Panc1 (cell line): ENCODE results near the gene DTX3L. TPM values are rescaled to one million over a fixed set of nuclear protein-coding genes. Genes with fewer than 3 reads are reported as not detected.

Experiments
- ATAC-seq: fragments of 200-7000 bp; cut with Tn5 transposase; 2 replicates; pipeline ENCODE4 v1.9.1; 2020; ENCODE audit warnings: mild to moderate bottlenecking, moderate library complexity
- BruUV-seq: library from RNA; stranded (reverse); fragments of 400-500 nt; replicated peaks from 2 replicates; lab custom pipeline; 2021; lab: Mats Ljungman, UMichigan
- CTCF ChIA-PET: fragments of 300-600 bp; sonication (Branson Sonifier 250); formaldehyde crosslinking; loops from one replicate; lab custom pipeline; 2022; ENCODE audit warnings: antibody characterized with exemption; lab: Charles Lee
- POLR2A ChIA-PET: fragments of 300-600 bp; sonication (Branson Sonifier 250); formaldehyde crosslinking; loops from one replicate; lab custom pipeline; 2022; ENCODE audit warnings: antibody characterized with exemption; lab: Charles Lee
- DNase-seq: peaks from one replicate; pipeline ENCODE4 v3.0.0-alpha.2; 2010; ENCODE audit warnings: low read depth, low spot score
- H3K27ac ChIP-seq: 2 replicates; pipeline ENCODE4 v1.5.1; 2011; ENCODE audit warnings: mild to moderate bottlenecking, low read length, inconsistent platforms
- H3K27me3 ChIP-seq: fragments of 200-500 bp; sonication (Bioruptor generic); 2 replicates; pipeline ENCODE4 v1.6.0; 2014; ENCODE audit warnings: low read length, inconsistent platforms; ENCODE audit not compliant: control insufficient read depth, insufficient read depth
- H3K36me3 ChIP-seq: fragments of 200-500 bp; sonication (Bioruptor generic); 2 replicates; pipeline ENCODE4 v1.5.1; 2014; ENCODE audit warnings: inconsistent platforms, mild to moderate bottlenecking, low read length, moderate library complexity; ENCODE audit not compliant: control insufficient read depth, insufficient read depth
- H3K4me1 ChIP-seq: 2 replicates; pipeline ENCODE4 v1.5.1; 2011; ENCODE audit warnings: inconsistent platforms, mild to moderate bottlenecking, low read length, moderate library complexity; ENCODE audit not compliant: control insufficient read depth, insufficient read depth
- H3K4me3 ChIP-seq, 2 experiments: 2 replicates each; pipeline ENCODE4 v1.5.1; 2011 to 2012; ENCODE audit warnings: low read depth in 2 of 2, low read length in 2 of 2, mild to moderate bottlenecking in 2 of 2, inconsistent platforms in 1 of 2, moderate library complexity in 1 of 2
- H3K9me3 ChIP-seq: fragments of 200-500 bp; sonication (Bioruptor generic); 2 replicates; pipeline ENCODE4 v1.5.1; 2014; ENCODE audit warnings: low read depth, mild to moderate bottlenecking, inconsistent platforms, low read length, moderate library complexity; ENCODE audit not compliant: control insufficient read depth, insufficient read depth
- POLR2AphosphoS5 ChIP-seq: IDR thresholded peaks from 2 replicates; pipeline ENCODE4 v1.6.1; 2012; ENCODE audit warnings: mild to moderate bottlenecking, low read depth, low read length, moderate library complexity
- SIN3A ChIP-seq: IDR thresholded peaks from 2 replicates; pipeline ENCODE4 v1.6.1; 2012; ENCODE audit warnings: low read depth, mild to moderate bottlenecking, low read length, moderate library complexity, borderline replicate concordance; ENCODE audit not compliant: insufficient read depth
- TCF7L2 ChIP-seq: IDR thresholded peaks from 2 replicates; pipeline ENCODE4 v1.6.1; 2011; ENCODE audit warnings: mild to moderate bottlenecking, low read depth, low read length, inconsistent platforms
- in situ Hi-C: cut with HindIII; loops from 2 replicates; pipeline ENCODE4 v1.10.0; 2016; ENCODE audit warnings: low sequenced_read_pairs, low pct_unique_long_range_greater_than_20kb
- intact Hi-C: fragments of 100-400 bp; cut with micrococcal nuclease; formaldehyde crosslinking; loops from one replicate; pipeline ENCODE4 v1.10.0; 2022; ENCODE audit not compliant: unreplicated experiment
- total RNA-seq: library from RNA; stranded (reverse); gene quantifications from one replicate; pipeline ENCODE4 v1.2.1, GENCODE V29; 2021; ENCODE audit not compliant: unreplicated experiment
- TF ChIP-seq, protein P1 (sequence below), 2 experiments: IDR thresholded peaks; 2 replicates each; pipeline ENCODE4 v1.6.1; 2011 to 2012; ENCODE audit warnings: low read depth in 2 of 2, control low read depth in 1 of 2, low read length in 1 of 2, mild to moderate bottlenecking in 1 of 2, moderate library complexity in 1 of 2; ENCODE audit not compliant: insufficient read depth in 1 of 2
- TF ChIP-seq, protein P2 (sequence below): fragments of 450-650 bp; IDR thresholded peaks from 2 replicates; pipeline ENCODE4 v1.5.1; 2017; ENCODE audit warnings: mild to moderate bottlenecking

DTX3L gene
- total RNA-seq, 1 experiment from 2014 or later = 32.3 TPM

DNA sequence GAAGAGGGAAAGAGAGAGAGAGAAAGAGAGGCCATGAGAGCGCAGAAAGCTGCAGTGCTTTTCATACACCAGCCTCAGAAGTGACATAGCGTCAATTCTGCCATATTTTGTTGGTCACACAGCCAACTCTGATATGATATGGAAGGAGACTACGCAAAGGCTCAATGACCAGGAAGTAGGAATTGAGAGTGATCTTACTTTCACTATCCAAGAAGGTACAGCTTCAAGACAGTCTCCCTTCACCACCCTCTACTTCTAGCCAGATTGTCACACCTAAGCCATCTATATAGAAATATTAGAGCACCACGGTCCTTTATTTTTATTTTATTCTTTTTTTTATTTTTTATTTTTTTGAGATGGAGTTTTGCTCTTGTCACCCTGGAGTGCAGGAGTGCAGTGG is 34.4 kb downstream of the DTX3L start:
- ChIA-PET CTCF (no interaction called here), POLR2A (no interaction called here)
- no peak for DNase-seq
- Histone ChIP-seq H3K4me3 (no peak overlapping the region), H3K27ac (no peak overlapping the region), H3K4me1 (no peaks in the 10 kb centered on the region), H3K27me3 (peaks cover 1% of the 10 kb centered on the region; the same call in 1 of the 2 replicates), H3K9me3 (no peaks in the 10 kb centered on the region), H3K36me3 (no peaks in the 10 kb centered on the region)
- intact Hi-C loops = no loop called here
- in situ Hi-C loops = no loop called here
- ATAC-seq = no peak
- BruUV-seq = no TSS peak
- TF ChIP-seq TCF7L2 (no peak), POLR2AphosphoS5 (no peak), SIN3A (no peak)
- TF ChIP-seq, protein P1, sequence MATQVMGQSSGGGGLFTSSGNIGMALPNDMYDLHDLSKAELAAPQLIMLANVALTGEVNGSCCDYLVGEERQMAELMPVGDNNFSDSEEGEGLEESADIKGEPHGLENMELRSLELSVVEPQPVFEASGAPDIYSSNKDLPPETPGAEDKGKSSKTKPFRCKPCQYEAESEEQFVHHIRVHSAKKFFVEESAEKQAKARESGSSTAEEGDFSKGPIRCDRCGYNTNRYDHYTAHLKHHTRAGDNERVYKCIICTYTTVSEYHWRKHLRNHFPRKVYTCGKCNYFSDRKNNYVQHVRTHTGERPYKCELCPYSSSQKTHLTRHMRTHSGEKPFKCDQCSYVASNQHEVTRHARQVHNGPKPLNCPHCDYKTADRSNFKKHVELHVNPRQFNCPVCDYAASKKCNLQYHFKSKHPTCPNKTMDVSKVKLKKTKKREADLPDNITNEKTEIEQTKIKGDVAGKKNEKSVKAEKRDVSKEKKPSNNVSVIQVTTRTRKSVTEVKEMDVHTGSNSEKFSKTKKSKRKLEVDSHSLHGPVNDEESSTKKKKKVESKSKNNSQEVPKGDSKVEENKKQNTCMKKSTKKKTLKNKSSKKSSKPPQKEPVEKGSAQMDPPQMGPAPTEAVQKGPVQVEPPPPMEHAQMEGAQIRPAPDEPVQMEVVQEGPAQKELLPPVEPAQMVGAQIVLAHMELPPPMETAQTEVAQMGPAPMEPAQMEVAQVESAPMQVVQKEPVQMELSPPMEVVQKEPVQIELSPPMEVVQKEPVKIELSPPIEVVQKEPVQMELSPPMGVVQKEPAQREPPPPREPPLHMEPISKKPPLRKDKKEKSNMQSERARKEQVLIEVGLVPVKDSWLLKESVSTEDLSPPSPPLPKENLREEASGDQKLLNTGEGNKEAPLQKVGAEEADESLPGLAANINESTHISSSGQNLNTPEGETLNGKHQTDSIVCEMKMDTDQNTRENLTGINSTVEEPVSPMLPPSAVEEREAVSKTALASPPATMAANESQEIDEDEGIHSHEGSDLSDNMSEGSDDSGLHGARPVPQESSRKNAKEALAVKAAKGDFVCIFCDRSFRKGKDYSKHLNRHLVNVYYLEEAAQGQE (IDR thresholded peaks at IDR 0.05; ENCODE audit: insufficient read depth in 1 of 2, low read depth in 2 of 2, low read length in 1 of 2) = no peak
- TF ChIP-seq, protein P2, sequence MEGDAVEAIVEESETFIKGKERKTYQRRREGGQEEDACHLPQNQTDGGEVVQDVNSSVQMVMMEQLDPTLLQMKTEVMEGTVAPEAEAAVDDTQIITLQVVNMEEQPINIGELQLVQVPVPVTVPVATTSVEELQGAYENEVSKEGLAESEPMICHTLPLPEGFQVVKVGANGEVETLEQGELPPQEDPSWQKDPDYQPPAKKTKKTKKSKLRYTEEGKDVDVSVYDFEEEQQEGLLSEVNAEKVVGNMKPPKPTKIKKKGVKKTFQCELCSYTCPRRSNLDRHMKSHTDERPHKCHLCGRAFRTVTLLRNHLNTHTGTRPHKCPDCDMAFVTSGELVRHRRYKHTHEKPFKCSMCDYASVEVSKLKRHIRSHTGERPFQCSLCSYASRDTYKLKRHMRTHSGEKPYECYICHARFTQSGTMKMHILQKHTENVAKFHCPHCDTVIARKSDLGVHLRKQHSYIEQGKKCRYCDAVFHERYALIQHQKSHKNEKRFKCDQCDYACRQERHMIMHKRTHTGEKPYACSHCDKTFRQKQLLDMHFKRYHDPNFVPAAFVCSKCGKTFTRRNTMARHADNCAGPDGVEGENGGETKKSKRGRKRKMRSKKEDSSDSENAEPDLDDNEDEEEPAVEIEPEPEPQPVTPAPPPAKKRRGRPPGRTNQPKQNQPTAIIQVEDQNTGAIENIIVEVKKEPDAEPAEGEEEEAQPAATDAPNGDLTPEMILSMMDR = no peak

GRCh38 chr3:122602011-122602710 is 38.0 kb downstream of the DTX3L start:
- in situ Hi-C loops = no loop called here
- H3K9me3 ChIP-seq = no peaks in the 10 kb centered on the region

More at GRCh38 chr3:122602011-122602710, 38.0 kb downstream of the DTX3L start:
- Histone ChIP-seq H3K36me3 (no peaks in the 10 kb centered on the region), H3K4me3 (no peak overlapping the region), H3K4me1 (no peaks in the 10 kb centered on the region), H3K27me3 (no peaks in the 10 kb centered on the region; the same call in 1 of the 2 replicates), H3K27ac (no peak overlapping the region)
- ChIA-PET CTCF (no interaction called here), POLR2A (no interaction called here)
- ATAC-seq = no peak
- BruUV-seq = no TSS peak
- no peak for DNase-seq
- no peak for TF ChIP-seq TCF7L2
- TF ChIP-seq, protein P2 = no peak
- TF ChIP-seq, protein P1 (IDR thresholded peaks at IDR 0.05; ENCODE audit: insufficient read depth in 1 of 2, low read depth in 2 of 2, low read length in 1 of 2) = no peak
- TF ChIP-seq SIN3A = no peak
- TF ChIP-seq POLR2AphosphoS5 = no peak
- intact Hi-C loops = no loop called here
